Measurements from ENCODE around the gene KCTD1.

DNA sequence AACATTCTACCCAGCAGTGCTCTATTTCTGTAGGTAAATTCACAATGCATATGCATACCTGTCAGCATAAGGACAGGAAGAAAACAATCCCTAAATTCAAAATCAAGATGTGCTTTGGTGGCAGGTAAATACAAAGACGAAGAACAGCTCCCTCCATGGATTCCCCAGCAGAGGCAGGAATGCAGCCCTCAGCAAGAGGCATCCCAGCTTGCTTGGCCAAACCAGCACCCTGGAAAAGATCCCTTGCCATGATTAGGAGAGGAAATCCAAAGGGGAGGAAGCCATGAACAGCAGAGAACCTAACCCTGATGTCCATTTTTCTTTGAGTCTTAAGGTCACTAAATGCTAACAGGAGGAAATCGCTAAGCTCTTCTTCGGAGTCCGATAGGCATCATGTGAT, 91.2 kb downstream of the KCTD1 start:
- no peak for TF ChIP-seq POLR2A (IDR thresholded peaks at IDR 0.05)
- TF ChIP-seq, protein P1, sequence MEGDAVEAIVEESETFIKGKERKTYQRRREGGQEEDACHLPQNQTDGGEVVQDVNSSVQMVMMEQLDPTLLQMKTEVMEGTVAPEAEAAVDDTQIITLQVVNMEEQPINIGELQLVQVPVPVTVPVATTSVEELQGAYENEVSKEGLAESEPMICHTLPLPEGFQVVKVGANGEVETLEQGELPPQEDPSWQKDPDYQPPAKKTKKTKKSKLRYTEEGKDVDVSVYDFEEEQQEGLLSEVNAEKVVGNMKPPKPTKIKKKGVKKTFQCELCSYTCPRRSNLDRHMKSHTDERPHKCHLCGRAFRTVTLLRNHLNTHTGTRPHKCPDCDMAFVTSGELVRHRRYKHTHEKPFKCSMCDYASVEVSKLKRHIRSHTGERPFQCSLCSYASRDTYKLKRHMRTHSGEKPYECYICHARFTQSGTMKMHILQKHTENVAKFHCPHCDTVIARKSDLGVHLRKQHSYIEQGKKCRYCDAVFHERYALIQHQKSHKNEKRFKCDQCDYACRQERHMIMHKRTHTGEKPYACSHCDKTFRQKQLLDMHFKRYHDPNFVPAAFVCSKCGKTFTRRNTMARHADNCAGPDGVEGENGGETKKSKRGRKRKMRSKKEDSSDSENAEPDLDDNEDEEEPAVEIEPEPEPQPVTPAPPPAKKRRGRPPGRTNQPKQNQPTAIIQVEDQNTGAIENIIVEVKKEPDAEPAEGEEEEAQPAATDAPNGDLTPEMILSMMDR (IDR thresholded peaks at IDR 0.05) = no peak
